ENCODE measurements around the gene SLC6A18.

DNA sequence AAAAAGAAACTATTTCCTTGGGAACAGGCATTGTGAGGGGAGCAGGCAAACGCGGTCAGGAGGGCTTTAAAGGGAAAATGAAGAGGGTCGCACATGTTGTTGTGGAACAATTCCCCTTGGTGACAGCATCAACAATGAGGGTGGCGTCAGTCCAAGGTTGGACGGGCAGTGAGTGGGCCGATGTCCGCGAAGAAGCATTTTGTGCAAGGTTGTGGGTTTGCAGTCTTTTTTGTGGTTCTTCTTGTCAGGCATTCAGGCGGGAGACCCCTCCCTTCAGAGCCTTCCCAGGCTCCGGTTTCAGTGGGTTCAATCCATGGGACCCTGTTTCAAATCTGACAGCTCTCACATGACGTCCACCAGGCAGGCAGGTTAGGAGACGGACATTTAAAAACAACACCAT lies 34.9 kb upstream of the SLC6A18 start:
- TF ChIP-seq, protein P1, sequence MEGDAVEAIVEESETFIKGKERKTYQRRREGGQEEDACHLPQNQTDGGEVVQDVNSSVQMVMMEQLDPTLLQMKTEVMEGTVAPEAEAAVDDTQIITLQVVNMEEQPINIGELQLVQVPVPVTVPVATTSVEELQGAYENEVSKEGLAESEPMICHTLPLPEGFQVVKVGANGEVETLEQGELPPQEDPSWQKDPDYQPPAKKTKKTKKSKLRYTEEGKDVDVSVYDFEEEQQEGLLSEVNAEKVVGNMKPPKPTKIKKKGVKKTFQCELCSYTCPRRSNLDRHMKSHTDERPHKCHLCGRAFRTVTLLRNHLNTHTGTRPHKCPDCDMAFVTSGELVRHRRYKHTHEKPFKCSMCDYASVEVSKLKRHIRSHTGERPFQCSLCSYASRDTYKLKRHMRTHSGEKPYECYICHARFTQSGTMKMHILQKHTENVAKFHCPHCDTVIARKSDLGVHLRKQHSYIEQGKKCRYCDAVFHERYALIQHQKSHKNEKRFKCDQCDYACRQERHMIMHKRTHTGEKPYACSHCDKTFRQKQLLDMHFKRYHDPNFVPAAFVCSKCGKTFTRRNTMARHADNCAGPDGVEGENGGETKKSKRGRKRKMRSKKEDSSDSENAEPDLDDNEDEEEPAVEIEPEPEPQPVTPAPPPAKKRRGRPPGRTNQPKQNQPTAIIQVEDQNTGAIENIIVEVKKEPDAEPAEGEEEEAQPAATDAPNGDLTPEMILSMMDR (IDR thresholded peaks at IDR 0.05; ENCODE audit: insufficient read depth, low read depth, low read length), result no peak
- TF ChIP-seq EZH2 (IDR thresholded peaks at IDR 0.05; ENCODE audit: insufficient read depth, low read length), result no peak
